RWPE1 (cell line): ENCODE measurements around the gene MXRA5.
"Not testable (repeated sequence)": the region's sequence is repeated elsewhere in the genome, so short reads cannot be mapped to it uniquely, and the experiment has no call there.

Experiments used
- CTCF ChIA-PET: fragments of 350-600 bp; sonication (Branson Sonifier 250); formaldehyde crosslinking; extraction: SDS; loops from one replicate; lab custom pipeline; 2021; lab: Yijun Ruan, JAX
- POLR2A ChIA-PET: fragments of 400-600 bp; formaldehyde crosslinking; extraction: SDS; loops from one replicate; lab custom pipeline; 2020; ENCODE audit warnings: antibody characterized with exemption; ENCODE audit not compliant: low non-redundant PET; lab: Yijun Ruan, JAX
- DNase-seq: peaks from one replicate; pipeline ENCODE4 v3.0.0; 2012; ENCODE audit warnings: low spot score
- H3K27ac ChIP-seq: fragments of 450-650 bp; 2 replicates; pipeline ENCODE4 v1.5.1; 2017
- CTCF ChIP-seq: fragments of 450-650 bp; conservative IDR thresholded peaks from 2 replicates; pipeline ENCODE4 v1.5.1; 2017; ENCODE audit warnings: low read depth, mild to moderate bottlenecking

The MXRA5 gene

GRCh38 chrX:3299636-3300035 lies 46.8 kb downstream of the MXRA5 start:
- POLR2A ChIA-PET = no interaction called here

DNA sequence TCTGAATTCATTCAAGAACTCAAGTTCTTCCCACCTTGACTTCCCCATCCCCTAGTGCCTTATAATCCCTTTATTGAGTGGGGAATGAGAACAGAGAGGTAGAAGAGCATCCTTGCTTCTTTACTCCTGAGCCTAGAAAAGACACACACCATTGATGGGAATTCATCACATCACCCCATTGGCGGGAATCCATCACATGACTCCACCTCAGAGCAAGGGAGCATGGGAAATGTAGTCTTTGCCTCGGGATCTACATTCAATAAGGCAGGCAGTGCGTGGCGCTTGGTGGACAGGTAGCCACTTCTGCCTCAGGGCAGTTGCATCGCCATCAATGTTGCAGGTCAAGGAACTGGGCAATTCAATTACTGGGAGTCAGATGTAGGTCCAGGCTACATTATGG lies 50.7 kb downstream of the MXRA5 start:
- POLR2A ChIA-PET = no interaction called here

More at GRCh38 chrX:3299636-3300035, 46.8 kb downstream of the MXRA5 start:
- no peak for TF ChIP-seq CTCF
- no peak overlapping the region for H3K27ac ChIP-seq
- CTCF ChIA-PET = no interaction called here
- no peak for DNase-seq

GRCh38 chrX:3293251-3293650 lies 53.2 kb downstream of the MXRA5 start:
- ChIA-PET POLR2A (no interaction called here), CTCF (no interaction called here)
- no peak for TF ChIP-seq CTCF
- no peak overlapping the region for H3K27ac ChIP-seq
- no peak for DNase-seq

More for the DNA sequence above, 50.7 kb downstream of the MXRA5 start:
- no peak overlapping the region for H3K27ac ChIP-seq
- TF ChIP-seq CTCF = no peak
- CTCF ChIA-PET = no interaction called here
- DNase-seq = peak; percentile 37

- H3K27ac ChIP-seq = no peak overlapping the region
- CTCF ChIA-PET = no interaction called here
- DNase-seq = no peak
- POLR2A ChIA-PET = no interaction called here
- no peak for TF ChIP-seq CTCF
Observed at GRCh38 chrX:3290561-3290960, 55.9 kb downstream of the MXRA5 start.

DNA sequence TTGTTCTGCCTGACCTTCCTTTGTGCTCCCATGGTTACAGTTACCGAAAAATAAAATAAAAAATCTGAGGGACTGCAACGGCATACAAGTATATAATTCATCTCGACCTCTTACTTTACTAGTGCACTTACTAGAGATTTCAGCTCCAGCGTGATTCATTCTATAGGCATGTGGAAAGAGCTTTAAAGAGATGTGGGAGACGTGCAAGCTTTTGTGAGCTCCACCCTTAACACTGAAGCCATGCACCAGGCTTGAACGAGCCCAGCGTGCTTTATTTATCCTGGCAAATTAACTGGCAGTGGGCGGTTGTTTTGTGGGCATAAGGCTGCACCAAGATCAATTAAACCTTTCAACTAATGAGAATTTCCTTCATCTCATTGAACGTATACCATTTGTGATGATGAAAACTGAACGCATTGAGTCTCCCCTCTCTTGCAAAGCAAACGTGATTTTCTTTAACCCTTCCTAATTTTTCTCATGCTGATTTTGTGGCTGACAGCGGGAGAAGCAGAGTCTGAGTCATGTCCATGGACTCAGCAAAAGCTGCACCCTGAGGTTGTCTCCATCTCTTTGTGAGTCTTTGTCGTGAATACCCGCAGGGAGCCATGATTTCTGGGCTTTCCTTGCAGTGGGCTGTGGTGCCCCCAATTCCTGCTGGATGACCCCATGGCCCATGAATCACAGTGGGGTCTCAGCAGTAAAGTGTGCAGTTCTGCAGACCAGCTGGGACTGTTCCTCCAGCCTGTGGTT lies 60.1 kb downstream of the MXRA5 start:
- CTCF ChIA-PET = no interaction called here
- peak; percentile 34 for DNase-seq
- no peak for TF ChIP-seq CTCF
- H3K27ac ChIP-seq = peak overlapping the region; percentile 96
- POLR2A ChIA-PET = no interaction called here

DNA sequence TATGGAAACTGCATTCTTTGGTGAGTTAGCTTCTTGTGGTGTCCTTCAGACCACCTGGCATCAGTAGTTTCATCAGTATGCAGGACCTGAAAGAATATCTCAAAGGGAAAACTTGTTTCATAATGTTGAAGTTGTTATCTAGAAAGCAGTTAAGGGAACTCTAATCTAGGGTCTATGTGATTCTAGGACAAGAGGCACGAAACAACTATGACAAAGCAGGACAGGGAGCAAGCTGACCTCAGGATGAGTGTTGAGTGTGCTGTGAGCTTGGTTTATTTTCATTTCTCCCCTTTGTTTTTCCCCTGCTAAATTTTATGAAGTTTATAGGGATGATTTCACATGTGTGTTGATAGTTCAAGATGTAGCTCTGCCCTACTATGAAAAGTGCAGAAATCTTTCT lies 65.7 kb downstream of the MXRA5 start:
- H3K27ac ChIP-seq = no peak overlapping the region
- no peak for TF ChIP-seq CTCF
- ChIA-PET POLR2A (no interaction called here), CTCF (no interaction called here)
- no peak for DNase-seq

DNA sequence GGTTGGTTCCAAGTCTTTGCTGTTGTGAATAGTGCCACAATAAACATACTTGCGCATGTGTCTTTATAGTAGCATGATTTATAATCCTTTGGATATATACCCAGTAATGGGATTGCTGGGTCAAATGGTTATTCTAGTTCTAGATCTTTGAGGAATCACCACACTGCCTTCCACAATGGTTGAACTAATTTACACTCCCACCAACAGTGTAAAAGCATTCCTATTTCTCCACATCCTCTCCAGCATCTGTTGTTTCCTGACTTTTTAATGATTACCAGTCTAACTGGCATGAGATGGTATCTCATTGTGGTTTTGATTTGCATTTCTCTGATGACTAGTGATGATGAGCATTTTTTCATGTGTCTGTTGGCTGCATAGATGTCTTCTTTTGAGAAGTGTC lies 72.8 kb downstream of the MXRA5 start:
- CTCF ChIA-PET, POLR2A ChIA-PET: not testable (repeated sequence)

More for the DNA sequence above, 72.8 kb downstream of the MXRA5 start:
- not testable (repeated sequence) for DNase-seq, H3K27ac ChIP-seq
